Esophagus squamous epithelium (tissue), 5 donors: Measurements from ENCODE around the gene BPNT1. TPM values are rescaled to one million over a fixed set of nuclear protein-coding genes. Genes with fewer than 3 reads are reported as not detected.

Experiments used
- DNase-seq: peaks from one replicate; lab custom pipeline; 2025; lab: John Stamatoyannopoulos, UW
- H3K27ac ChIP-seq, 4 donors: fragments of 200-600 bp; sonication (generic); one replicate each; pipeline ENCODE4 v1.5.1; 2016 to 2019; ENCODE audit warnings: mild to moderate bottlenecking in 1 of 4
- H3K27me3 ChIP-seq, 4 donors: fragments of 200-600 bp; sonication (generic); 1 replicate in 3 of 4; 2 replicates in 1 of 4; pipeline versions ENCODE4 v1.5.1 to v1.6.0; 2017 to 2021; ENCODE audit warnings: antibody characterized with exemption in 1 of 4
- H3K36me3 ChIP-seq, 3 donors: fragments of 200-600 bp; sonication (generic); one replicate each; pipeline ENCODE4 v1.5.1; 2016 to 2019
- H3K4me1 ChIP-seq, 3 donors: fragments of 200-600 bp; sonication (generic); one replicate each; pipeline ENCODE4 v1.5.1; 2017 to 2019
- H3K4me3 ChIP-seq, 4 donors: fragments of 200-600 bp; sonication (generic); 1 replicate in 3 of 4; 2 replicates in 1 of 4; pipeline ENCODE4 v1.5.1; 2016 to 2019; ENCODE audit warnings: mild to moderate bottlenecking in 2 of 4, moderate library complexity in 1 of 4
- H3K9me3 ChIP-seq, 3 donors: fragments of 200-600 bp; sonication (generic); one replicate each; pipeline ENCODE4 v1.5.1; 2016 to 2019
- POLR2A ChIP-seq, 4 donors: fragments of 450-650 bp; IDR thresholded peaks; one replicate each; pipeline ENCODE4 v1.6.1; 2017; ENCODE audit warnings: antibody characterized with exemption in 4 of 4, mild to moderate bottlenecking in 4 of 4, moderate library complexity in 3 of 4
- WGBS, 2 donors: methylation state at CpG; one replicate each; pipeline ENCODE4 v1.1.5; 2018; 5-methylcytosine and 5-hydroxymethylcytosine counted together
- intact Hi-C: fragments of 100-400 bp; cut with DNase I; formaldehyde crosslinking; loops from one replicate; pipeline ENCODE4 v1.15.0; 2022
- total RNA-seq, 4 donors: library from RNA; depleted of rRNA; stranded (reverse); fragments of >200 nt; gene quantifications; one replicate each; pipeline ENCODE4 v1.1.0, GENCODE V29; 2016
- TF ChIP-seq, protein P1 (sequence below), 6 experiments: fragments of 450-650 bp in 4 of 6; fragments of 200-600 bp in 2 of 6; sonication (generic) in 2 of 6; IDR thresholded peaks; one replicate each; pipeline ENCODE4 v1.5.1; 2016 to 2019; ENCODE audit warnings: antibody characterized with exemption in 6 of 6, mild to moderate bottlenecking in 4 of 6, moderate library complexity in 4 of 6
- donor health status: DM: yes; HTN: yes; CAD: no.

Gene BPNT1
- total RNA-seq, 4 donors from 2014 or later, result 18.1 to 37.3 (median 23.3) TPM

DNA sequence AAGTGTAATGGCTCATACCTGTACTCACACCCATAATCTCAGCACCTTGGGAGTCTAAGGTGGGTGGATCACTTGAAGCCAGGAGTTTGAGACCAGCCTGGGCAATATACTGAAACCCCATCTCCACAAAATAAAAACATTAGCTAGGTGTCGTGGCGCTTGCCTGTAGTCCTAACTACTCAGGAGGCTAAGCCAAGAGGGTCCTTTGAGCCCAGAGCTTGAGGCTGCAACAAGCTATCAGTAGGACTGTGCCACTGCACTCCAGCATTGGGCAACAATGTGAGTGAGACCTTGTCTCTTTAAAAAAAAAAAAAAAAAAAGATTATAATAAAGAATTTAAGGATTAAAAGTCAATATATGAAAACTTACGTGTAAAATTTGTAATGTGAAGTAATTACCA is 11.7 kb downstream of the BPNT1 start:
- WGBS, 2 donors, result 89 to 94% methylated on average over 3 of the region's 3 CpGs

DNA sequence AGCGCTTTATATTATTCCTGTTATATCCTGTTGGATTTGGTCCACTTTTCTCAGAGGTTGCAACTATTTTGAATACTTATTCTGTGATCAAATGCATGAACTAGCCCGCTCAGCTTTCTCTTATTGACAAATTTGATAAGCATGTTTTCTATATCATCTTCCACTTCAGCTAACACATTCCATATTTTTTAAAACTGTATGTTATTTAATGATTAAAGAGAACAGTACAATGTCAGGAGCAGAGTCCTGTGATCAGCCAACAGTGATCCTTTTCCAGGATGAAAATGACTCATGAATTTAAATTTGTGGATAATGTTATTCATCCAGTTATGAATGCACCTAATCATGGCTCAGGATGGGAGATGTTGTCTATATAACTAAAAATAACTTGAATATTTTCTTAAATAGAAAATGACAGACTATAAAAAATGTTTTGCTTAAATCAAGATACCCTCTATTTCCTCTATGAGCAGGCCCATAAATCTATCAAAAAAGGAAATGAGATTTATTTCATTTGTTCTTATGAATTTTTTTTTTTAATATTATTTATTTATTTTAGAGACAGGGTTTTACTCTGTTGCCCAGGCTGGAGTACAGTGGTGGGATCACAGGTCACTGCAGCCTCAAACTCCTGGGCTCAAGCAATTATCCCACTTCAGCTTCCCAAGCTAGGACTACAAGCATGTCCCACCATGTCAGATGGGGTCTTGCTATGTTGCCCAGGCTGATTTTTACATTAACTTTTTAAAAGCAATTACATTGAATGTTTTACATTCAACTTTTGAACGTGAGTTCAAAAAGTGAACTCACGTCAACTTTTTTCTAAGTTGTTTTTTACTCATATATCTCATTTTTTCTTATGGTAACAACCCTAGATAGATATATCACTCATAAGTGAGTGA is 12.5 kb downstream of the BPNT1 start:
- H3K27ac ChIP-seq, result no peak overlapping the region

More for the DNA sequence above, 11.7 kb downstream of the BPNT1 start:
- H3K27ac ChIP-seq, result no peak overlapping the region
- H3K9me3 ChIP-seq, result no peaks in the 10 kb centered on the region
- H3K27me3 ChIP-seq, result no peaks in the 10 kb centered on the region
- H3K4me1 ChIP-seq, result no peaks in the 10 kb centered on the region
- intact Hi-C loops, result no loop called here
- H3K4me3 ChIP-seq, result no peak overlapping the region
- DNase-seq, result no peak
- no peak for TF ChIP-seq POLR2A (IDR thresholded peaks at IDR 0.05)
- TF ChIP-seq, protein P1, sequence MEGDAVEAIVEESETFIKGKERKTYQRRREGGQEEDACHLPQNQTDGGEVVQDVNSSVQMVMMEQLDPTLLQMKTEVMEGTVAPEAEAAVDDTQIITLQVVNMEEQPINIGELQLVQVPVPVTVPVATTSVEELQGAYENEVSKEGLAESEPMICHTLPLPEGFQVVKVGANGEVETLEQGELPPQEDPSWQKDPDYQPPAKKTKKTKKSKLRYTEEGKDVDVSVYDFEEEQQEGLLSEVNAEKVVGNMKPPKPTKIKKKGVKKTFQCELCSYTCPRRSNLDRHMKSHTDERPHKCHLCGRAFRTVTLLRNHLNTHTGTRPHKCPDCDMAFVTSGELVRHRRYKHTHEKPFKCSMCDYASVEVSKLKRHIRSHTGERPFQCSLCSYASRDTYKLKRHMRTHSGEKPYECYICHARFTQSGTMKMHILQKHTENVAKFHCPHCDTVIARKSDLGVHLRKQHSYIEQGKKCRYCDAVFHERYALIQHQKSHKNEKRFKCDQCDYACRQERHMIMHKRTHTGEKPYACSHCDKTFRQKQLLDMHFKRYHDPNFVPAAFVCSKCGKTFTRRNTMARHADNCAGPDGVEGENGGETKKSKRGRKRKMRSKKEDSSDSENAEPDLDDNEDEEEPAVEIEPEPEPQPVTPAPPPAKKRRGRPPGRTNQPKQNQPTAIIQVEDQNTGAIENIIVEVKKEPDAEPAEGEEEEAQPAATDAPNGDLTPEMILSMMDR (IDR thresholded peaks at IDR 0.05), result no peak
- peaks cover 0 to 50% (median 6%) of the 10 kb centered on the region in 3 donors for H3K36me3 ChIP-seq

GRCh38 chr1:220067269-220068204 is 22.1 kb downstream of the BPNT1 start:
- H3K27ac ChIP-seq, result no peak overlapping the region
- no peaks in the 10 kb centered on the region for H3K9me3 ChIP-seq
- TF ChIP-seq, protein P1 (IDR thresholded peaks at IDR 0.05), result no peak
- no peak for TF ChIP-seq POLR2A (IDR thresholded peaks at IDR 0.05)
- peaks cover 8 to 95% (median 20%) of the 10 kb centered on the region in 3 donors for H3K36me3 ChIP-seq
- WGBS, 2 donors, result 76 to 77% methylated on average over 3 of the region's 3 CpGs
- no peak for DNase-seq
- H3K4me1 ChIP-seq, result no peaks in the 10 kb centered on the region
- intact Hi-C loops, result no loop called here
- H3K27me3 ChIP-seq, result no peaks in the 10 kb centered on the region
- no peak overlapping the region for H3K4me3 ChIP-seq

More for the DNA sequence above, 12.5 kb downstream of the BPNT1 start:
- intact Hi-C loops, result no loop called here
- Histone ChIP-seq H3K36me3 (peaks cover 4 to 57% (median 10%) of the 10 kb centered on the region in 3 donors), H3K4me1 (no peaks in the 10 kb centered on the region), H3K27me3 (no peaks in the 10 kb centered on the region), H3K4me3 (no peak overlapping the region), H3K9me3 (no peaks in the 10 kb centered on the region)
- WGBS, 2 donors, result 91 to 94% methylated on average over 4 of the region's 4 CpGs
- no peak for DNase-seq
- TF ChIP-seq, protein P1 (IDR thresholded peaks at IDR 0.05), result no peak
- no peak for TF ChIP-seq POLR2A (IDR thresholded peaks at IDR 0.05)

- no peaks in the 10 kb centered on the region for H3K27me3 ChIP-seq
- no peaks in the 10 kb centered on the region for H3K9me3 ChIP-seq
- 92 to 95% methylated on average over 5 to 6 of the region's 6 CpGs for WGBS, 2 donors
- no peaks in the 10 kb centered on the region for H3K4me1 ChIP-seq
- TF ChIP-seq POLR2A (IDR thresholded peaks at IDR 0.05), result no peak
- TF ChIP-seq, protein P1 (IDR thresholded peaks at IDR 0.05), result no peak
- H3K27ac ChIP-seq, result no peak overlapping the region
- DNase-seq, result no peak
- H3K36me3 ChIP-seq, result peaks cover 3 to 99% (median 8%) of the 10 kb centered on the region in 3 donors
- H3K4me3 ChIP-seq, result no peak overlapping the region
- intact Hi-C loops, result no loop called here
These were observed 27.0 kb downstream of the BPNT1 start for GRCh38 chr1:220062629-220063028.
